Esophagus squamous epithelium (tissue), 4 donors: ENCODE data around the gene DZIP1.

ENCODE experiments used
- POLR2A ChIP-seq, 4 donors: fragments of 450-650 bp; IDR thresholded peaks; one replicate each; pipeline ENCODE4 v1.6.1; 2017; ENCODE audit warnings: antibody characterized with exemption in 4 of 4, mild to moderate bottlenecking in 4 of 4, moderate library complexity in 3 of 4
- TF ChIP-seq, protein P1 (sequence below), 6 experiments: fragments of 450-650 bp in 4 of 6; fragments of 200-600 bp in 2 of 6; sonication (generic) in 2 of 6; IDR thresholded peaks; one replicate each; pipeline ENCODE4 v1.5.1; 2016 to 2019; ENCODE audit warnings: antibody characterized with exemption in 6 of 6, mild to moderate bottlenecking in 4 of 6, moderate library complexity in 4 of 6

DNA sequence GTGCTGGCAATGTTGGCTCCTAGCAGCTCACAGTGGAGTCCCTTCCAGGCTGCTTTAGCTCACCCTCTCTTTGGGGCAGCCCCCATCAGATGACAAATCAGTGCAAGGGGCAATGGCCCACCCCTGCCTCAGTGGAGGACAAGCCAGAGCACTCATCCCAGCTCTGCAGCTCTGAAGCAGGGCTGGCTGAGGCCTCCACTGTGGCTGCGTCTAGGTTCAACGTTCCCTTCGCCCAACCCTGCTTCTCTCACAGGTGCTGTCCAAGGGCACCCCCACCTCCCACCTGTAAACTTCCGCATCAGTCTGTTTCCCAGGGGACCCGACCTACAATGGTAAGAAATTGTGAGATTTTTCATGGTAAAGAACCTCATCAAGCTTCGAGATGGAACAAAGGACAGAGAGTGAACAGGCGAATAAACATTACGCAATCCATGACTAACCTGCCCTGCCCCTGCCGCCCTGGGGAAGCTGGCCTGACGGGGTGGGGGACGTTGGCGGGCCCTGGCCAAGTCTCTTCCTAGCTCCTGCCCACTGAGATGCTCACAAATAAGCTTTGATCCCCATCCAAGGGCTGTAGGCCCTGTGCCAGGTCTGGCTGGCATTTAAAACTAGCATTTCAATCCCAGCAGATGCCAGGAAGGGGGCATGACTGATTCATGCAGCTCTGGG, 40.5 kb downstream of the DZIP1 start:
- no peak for TF ChIP-seq POLR2A (IDR thresholded peaks at IDR 0.05)
- TF ChIP-seq, protein P1, sequence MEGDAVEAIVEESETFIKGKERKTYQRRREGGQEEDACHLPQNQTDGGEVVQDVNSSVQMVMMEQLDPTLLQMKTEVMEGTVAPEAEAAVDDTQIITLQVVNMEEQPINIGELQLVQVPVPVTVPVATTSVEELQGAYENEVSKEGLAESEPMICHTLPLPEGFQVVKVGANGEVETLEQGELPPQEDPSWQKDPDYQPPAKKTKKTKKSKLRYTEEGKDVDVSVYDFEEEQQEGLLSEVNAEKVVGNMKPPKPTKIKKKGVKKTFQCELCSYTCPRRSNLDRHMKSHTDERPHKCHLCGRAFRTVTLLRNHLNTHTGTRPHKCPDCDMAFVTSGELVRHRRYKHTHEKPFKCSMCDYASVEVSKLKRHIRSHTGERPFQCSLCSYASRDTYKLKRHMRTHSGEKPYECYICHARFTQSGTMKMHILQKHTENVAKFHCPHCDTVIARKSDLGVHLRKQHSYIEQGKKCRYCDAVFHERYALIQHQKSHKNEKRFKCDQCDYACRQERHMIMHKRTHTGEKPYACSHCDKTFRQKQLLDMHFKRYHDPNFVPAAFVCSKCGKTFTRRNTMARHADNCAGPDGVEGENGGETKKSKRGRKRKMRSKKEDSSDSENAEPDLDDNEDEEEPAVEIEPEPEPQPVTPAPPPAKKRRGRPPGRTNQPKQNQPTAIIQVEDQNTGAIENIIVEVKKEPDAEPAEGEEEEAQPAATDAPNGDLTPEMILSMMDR (IDR thresholded peaks at IDR 0.05): no peak
